Endometrial microvascular endothelial cells (primary cell): Measurements from ENCODE around the gene SERPINB7. TPM values are rescaled to one million over a fixed set of nuclear protein-coding genes. Genes with fewer than 3 reads are reported as not detected.
"Not testable (repeated sequence)": the region's sequence is repeated elsewhere in the genome, so short reads cannot be mapped to it uniquely, and the experiment has no call there.

Experiments
- in situ Hi-C: cut with HindIII; loops from 2 replicates; pipeline ENCODE4 v1.10.0; 2017; ENCODE audit warnings: low sequenced_read_pairs, low pct_unique_long_range_greater_than_20kb; ENCODE audit errors: inconsistent ontology term
- total RNA-seq: library from RNA; depleted of rRNA; stranded (reverse); fragments of >200 nt; gene quantifications from one replicate; pipeline ENCODE4 v1.2.3, GENCODE V29; 2015; ENCODE audit errors: inconsistent ontology term

The SERPINB7 gene, protein sequence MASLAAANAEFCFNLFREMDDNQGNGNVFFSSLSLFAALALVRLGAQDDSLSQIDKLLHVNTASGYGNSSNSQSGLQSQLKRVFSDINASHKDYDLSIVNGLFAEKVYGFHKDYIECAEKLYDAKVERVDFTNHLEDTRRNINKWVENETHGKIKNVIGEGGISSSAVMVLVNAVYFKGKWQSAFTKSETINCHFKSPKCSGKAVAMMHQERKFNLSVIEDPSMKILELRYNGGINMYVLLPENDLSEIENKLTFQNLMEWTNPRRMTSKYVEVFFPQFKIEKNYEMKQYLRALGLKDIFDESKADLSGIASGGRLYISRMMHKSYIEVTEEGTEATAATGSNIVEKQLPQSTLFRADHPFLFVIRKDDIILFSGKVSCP
- total RNA-seq = 0.19 TPM

DNA sequence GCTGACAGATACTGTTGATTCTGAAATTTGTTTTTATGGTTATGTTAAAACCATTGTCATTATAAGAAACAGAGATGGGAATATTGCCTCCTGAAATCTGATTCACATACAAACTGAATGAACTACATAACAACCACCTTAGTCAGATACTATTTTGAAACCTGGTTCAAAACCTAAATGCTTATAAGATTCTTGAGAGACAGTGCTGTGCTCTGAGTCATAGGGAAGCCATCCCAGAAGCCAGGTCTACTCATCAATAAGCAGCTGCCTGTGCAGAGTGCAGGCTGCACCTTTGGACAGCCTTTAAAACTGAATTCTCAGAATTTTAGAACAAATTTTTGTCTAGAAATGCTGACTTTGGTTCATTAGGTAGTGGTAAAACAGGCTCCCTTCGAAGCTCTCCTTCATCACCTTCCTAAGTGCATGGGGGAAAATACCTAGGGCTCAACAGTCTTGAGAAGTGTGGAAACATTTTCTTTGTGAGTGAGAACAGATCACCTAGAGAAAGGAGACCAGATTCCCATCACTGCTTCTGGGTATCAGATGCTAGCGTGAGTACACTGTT is at the start of gene SERPINB7:
TSS of gene SERPINB7 (plus strand) at position 253 of the 565 bp plus-strand sequence. CDS start 6,955 bp downstream, outside the sequence.
- in situ Hi-C loops = no loop called here

DNA sequence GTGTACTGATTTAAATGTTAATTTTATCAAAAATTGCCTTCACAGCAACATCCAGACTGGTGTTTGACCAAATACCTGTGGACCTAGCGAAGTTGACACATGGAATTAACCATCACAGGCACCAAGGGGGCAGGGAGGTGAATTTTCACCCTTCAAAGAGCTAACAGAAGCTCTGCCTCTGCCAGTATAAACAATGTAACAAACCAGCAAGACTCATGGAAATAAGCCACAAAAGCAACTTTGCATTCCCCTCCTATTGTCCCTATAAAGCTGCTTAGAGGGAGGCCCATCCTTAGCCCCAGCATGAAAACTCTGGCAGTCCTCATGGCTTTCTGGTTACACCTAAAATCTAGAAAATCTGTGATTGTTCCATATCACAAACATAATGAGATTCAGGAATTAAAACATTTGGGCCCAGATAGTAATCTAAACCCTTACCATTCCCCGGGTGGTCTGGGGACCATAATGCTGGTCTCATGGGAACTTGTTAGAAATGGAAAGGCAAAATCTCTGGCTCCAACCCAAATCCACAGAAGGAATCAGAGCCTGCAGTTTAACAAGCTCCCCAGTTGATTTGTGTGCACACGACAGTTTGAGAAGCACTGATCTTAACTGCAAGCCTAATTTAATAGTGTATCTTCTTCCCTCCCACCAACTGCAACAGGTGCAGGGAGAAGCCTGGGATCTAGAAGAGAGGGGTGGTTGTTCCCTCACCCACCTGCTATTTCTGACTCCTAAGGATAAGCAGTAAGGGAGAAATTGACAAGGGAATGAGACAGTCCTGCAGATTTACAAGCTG is 49.3 kb upstream of the SERPINB7 start:
- in situ Hi-C loops = no loop called here

DNA sequence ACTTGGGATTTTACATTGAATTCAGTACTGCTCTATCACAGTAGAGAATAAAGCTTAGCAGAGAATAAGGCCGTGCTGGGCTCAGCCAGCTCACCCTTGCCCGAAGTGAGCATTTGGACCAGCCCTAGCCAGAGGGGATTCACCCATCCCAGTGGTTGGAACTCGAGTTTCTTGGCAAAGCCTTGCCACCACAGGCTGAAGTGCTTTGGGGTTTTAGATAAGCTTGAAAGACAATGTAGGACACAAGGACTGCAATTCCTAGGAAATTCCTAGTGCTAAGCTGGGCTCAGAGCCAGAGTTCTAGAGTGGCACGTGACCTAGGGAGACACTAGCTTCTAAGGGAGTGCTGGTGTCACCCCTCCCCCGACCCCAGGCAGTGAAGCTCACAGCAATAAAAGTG is 44.4 kb upstream of the SERPINB7 start:
- in situ Hi-C loops = no loop called here

DNA sequence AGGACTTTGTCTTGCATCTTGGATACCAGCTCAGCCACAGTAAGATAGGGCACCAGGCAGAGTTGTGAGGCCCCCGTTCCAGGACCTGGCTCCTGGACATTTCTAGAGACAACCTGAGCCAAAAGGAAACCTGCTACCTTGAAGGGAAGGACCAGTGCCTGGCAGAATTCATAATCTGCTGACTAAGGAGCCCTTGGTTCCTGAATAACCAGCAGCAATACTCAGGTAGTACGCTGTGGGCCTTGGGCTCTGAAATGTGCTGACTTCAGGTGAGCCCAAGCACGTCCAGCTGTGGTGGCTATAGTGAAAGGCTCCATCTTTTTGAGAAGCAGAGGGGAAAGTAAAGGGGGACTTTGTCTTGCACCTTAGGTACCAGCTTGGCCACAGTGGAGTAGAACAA is 44.0 kb upstream of the SERPINB7 start:
- in situ Hi-C loops = no loop called here

DNA sequence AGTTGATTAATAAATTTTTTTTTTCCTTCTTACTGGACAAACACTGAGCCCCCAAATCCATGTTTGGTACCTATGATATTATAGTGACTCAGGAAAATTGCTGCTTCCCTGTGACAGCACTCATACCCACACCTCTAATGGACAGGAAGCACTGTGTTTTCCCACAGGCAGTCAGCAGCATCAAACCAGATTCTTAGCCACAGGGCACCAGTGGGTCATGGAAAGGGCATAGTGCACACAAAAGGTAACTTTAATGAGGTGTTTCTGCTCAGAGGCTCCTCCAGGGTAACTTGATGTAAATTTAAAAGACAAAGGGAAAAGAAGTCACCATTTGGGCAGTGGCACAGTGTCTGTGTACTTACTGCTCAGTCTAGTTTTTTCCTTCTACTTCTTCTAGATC is 38.3 kb upstream of the SERPINB7 start:
- in situ Hi-C loops = no loop called here

DNA sequence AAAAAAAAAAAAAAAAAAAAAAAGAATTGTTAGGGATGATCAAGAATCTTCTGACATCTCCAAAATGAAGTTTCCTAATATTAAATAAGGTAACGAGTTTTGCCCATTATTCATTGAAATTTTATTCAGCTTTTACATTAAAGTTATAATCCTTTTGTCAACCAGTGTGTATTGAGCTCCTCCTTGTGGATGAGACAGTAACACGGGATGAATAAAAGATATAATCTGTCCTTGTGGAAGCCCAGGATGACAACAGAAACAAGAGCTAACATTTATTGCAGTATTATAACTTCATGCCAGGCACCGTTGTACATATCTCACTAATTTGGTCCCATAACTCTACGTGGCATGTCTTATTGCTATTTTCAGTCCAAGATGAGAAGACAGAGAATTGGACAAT is 33.4 kb upstream of the SERPINB7 start:
- in situ Hi-C loops = no loop called here

DNA sequence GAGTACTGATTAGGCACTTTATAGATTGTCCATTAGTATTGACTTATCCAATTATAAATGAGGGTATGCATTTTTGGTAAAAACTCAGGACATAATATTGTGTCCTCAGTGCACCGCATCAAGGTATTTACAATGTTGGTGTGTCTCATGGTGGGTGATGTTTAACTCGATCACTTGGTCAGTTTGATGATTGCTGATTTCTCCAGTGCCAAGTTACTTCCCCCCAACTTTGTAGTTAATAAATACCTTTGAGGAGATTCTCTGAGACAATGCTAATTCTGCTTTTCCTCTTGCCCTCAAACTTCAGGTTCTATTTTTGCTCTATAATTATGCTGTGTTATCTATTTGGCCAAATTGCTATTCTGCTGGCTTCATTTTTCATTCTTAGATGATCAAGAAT is 28.2 kb upstream of the SERPINB7 start:
- in situ Hi-C loops = no loop called here

DNA sequence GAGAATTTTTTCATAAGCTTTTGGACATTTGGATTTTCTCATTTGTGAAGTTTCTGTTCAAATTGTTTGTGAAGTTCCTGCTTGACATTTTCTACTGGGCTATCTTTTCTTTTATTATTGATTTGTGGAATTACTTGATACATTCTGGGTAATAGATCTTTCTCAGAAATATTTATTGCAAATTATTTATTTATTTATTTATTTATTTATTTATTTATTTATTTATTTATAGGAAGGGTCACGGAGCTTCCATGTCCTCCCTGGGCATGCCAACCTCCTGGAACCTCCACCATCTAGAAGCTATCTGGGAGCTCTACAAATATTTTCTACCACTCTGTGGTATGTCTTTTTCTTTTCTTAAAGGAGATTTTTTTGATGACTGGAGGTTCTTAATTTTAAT is 25.7 kb upstream of the SERPINB7 start:
- in situ Hi-C loops = no loop called here

DNA sequence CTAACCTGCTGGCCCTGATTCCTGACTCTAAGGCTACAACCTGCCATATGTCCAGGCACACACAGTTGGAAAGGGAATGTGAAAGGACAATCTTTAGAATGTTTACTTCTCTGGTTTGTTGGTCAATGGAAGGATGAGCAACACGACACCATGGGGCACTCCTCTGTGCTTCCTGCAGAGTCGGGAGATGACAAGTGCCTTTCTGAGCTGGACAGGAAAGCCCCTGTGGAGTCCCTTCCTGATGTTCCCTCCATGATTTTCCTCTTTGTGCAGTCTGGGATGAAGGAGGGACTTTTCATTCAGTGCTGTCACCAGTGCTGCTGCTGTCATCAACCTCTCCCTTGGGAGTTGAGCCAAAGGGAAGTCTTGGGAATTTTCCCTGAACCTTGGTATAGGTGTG is 22.6 kb upstream of the SERPINB7 start:
- in situ Hi-C loops = no loop called here

DNA sequence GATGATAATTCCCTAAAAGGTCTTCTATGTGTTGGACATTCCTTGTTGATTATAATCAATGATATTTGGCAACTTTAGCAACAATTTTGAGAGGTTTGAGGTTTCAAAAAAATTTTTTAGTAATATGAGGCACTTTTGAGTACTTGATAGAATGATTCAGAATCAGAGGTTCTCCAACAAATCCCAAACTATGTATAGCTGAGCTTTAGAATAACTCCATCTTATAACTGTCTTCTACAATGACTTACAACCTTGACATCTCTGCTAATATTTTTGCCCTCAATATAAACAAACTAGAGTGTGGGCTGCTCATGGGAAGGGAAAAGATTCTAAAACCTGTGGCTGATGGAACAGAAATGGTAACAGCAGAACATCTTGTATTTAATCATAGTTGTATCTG is 21.5 kb upstream of the SERPINB7 start:
- in situ Hi-C loops = no loop called here

DNA sequence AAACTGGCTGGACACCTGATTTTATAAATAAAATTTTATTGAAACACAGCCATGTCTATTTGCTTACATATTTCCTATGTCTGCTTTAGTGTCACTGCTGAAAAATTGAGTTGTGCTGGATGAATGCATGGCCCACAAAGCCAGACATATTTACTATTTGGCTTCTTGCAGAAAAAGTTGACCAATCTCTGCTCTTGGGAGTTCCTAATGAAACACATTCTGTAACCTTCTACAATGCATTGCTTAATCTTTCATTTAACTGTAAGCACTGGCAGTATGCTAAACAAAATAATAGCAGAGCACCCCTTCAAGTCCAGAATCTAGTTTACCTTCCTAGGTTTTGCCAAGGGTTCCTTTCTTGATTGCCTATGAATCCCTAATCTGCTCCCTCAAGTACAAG is 17.7 kb upstream of the SERPINB7 start:
- in situ Hi-C loops = no loop called here

DNA sequence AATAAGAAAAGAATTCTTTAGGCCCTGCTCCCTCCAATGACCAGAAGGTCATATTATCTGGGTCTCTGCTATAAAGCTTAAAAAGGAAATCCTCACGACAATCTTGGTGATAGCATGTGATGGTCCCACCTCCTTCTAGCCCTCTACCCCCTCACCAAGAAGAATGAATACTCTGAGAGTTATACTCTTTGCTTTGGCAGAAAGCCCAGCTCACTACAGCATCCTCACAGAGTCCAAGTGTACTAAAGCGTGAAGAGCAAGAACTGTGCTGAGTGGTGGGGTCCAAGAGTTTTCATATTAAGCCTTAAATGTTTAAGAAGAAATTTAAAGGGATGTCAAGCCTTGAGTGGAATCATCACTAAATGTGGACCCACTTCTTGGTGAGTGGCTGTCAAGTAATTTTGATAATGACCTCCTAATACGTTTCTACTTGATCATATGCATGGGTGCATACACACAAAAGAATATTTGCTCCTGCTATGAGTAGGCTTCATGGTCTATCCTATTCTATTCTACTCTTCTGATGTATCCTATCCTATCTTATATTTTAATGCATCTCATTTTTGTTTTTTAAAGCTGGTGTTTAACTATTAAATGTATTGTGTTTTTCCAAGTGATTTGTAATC is 16.5 kb upstream of the SERPINB7 start:
- in situ Hi-C loops = no loop called here

DNA sequence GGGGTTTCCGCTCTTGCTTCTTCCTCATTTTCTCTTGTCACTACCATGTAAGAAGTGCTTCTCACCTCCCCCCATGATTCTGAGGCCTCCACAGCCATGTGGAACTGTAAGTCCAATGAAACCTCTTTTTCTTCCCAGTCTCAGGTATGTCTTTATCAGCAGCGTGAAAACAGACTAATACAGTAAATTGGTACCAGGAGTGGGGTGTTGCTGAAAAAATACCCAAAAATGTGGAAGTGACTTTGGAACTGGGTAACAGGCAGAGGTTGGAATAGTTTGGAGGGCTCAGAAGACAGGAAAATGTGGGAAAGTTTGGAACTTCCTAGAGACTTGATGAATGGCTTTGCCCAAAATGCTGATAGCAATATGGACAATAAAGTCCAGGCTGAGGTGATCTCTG is 15.4 kb upstream of the SERPINB7 start:
- in situ Hi-C loops = not testable (repeated sequence)

DNA sequence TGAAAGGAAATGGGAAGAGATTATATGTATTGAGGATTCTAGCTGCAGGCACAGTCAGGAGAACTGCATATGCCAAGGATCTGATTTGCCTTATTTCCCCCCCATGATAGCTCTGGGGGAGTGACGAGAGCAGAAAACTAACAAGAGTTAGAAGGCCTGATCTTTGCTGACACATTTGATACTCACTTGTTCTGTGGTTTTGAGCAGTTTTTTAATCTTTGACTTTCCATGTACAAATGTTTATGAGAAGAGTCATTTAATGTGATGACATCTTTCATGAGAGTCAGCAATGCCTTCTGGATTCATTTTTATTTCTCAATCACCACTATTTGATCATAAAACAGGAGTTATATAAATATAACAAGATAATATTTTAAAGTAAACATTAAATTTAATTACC is 12.7 kb upstream of the SERPINB7 start:
- in situ Hi-C loops = no loop called here

DNA sequence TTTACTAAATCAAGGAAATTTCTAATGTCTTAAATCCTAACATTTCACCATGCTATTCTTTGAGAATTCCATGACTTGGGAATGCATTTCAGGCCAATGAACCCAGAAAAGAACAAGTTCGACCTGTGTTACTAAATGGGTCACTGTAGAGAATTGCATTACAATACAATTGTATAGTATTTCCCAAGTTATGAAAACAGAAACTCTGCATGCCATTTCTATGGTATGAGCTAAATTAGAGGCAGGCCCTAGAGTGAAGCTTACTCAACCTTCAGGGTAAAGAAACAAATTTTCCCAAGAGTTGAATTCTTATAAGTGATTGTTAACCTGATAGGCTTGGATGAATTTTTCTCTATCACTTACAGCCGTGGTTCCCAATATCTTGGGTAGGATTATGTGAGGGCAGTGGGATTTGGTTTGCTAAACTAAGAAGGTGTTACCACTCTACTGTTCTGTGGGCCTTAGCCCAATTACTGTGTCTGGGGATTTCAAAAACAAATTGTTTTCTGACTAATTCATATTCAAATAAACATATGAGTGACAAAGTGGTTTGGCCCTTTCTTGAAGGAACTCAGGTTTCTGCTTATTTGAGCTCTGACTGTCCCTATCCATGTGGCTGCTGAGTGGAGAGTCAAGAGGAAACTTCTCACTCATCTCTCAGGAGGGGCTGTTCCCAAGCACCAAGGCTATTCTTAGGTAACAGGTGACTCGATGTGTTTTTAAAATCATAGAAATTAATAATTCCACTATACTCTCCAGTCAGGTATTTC is 11.2 kb upstream of the SERPINB7 start:
- in situ Hi-C loops = no loop called here

DNA sequence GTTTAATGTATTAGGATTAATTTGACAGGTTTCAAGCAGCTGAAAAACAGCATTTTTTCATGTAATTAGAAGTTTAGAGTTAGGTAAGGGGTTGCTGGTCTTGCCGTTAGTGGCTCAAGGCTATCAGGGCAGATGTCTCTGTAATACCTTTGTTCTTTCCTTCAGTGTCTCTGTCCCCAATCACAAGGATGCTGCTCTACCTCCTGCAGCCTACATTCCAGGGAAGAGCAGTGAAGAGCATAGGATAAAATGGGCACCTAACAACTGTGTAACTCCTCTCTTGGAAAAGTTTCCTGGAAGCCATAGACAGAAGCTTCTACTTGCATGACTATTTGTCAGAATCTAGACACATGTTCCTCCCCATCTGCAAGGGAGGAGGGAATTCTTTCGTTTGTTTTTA is 9.4 kb upstream of the SERPINB7 start:
- in situ Hi-C loops = no loop called here

DNA sequence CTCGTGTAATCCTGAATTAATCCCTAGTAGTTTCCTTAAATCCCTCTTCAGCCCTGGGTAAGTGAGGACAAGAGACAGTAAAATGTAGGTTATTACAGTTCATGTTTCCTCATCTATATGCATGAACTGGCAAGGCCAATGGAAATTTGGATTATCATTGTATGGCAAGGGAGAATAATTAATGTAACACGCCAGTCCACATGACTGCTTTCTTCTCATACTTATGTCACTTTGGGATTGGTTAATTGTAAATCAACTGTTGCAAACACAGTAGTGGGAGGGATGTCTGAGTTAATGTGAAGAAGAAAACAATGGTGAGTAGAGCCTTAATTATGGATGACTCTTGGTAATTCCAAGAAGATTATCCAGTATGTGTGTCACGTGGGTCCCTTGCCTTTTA is 1.7 kb upstream of the SERPINB7 start:
- in situ Hi-C loops = no loop called here

DNA sequence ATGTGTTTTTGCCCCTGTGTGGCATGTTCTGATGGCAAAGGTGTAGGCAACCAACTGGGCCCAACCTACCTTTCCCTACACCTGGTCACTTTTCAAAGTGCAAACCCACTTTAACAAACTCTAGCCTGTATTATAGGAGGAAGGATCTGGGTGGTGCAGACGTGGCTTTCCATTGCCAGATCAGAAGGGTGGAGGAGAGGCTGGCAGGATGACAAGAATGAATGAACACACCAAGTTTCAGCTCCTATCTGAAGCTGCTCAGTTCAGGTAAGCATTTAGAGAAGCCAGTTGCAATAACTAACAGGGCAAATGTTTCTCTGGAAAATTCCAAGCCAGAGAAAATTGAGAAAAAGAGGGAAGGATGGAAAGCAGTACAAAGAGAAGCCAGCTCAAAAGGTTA is 707 bp upstream of the SERPINB7 start:
- in situ Hi-C loops = no loop called here

DNA sequence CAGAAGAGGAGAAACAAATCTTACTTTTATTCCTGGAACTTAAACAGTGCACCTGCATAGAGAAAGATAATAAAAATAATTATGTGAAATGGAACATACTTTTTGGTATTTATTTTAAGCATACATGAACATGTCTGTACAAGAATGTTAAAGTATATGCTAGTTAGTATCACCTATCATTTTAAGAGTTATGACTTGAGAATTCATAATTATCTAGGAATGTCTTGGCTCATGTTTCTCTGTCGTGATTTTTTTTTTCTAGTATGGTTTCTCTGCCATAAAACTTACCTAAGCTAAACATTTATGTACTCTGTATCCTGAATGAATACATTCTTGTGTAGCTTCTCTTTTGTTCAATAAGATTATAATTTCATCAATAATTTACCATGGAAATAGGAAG is 4.2 kb downstream of the SERPINB7 start:
- in situ Hi-C loops = no loop called here
